Thoracic aorta (tissue), 2 donors: ENCODE results near the gene GALNT17. TPM values are rescaled to one million over a fixed set of nuclear protein-coding genes. Genes with fewer than 3 reads are reported as not detected.

Source experiments
- ATAC-seq: fragments of 150-250 bp; one replicate; pipeline ENCODE4 v1.8.0; 2017; ENCODE audit warnings: low read depth; ENCODE audit not compliant: insufficient number of reproducible peaks, low FRiP score
- DNase-seq: peaks from one replicate; pipeline ENCODE4 v3.0.0-alpha.2; 2020; ENCODE audit warnings: low spot score
- H3K27ac ChIP-seq, 2 donors: fragments of 200-600 bp; sonication (generic); 1 replicate in 1 of 2; 2 replicates in 1 of 2; pipeline ENCODE4 v1.5.1; 2016; ENCODE audit warnings: mild to moderate bottlenecking in 2 of 2, moderate library complexity in 2 of 2
- H3K27me3 ChIP-seq: fragments of 200-600 bp; sonication (generic); replicated peaks from 2 replicates; pipeline ENCODE4 v1.6.0; 2016; ENCODE audit warnings: mild to moderate bottlenecking; ENCODE audit not compliant: insufficient read depth
- H3K36me3 ChIP-seq: fragments of 200-600 bp; sonication (generic); one replicate; pipeline ENCODE4 v1.5.1; 2016
- H3K4me1 ChIP-seq, 2 donors: fragments of 200-600 bp; sonication (generic); 1 replicate in 1 of 2; 2 replicates in 1 of 2; pipeline versions ENCODE4 v1.5.1 to v1.6.0; 2016; ENCODE audit warnings: low read depth in 2 of 2, mild to moderate bottlenecking in 1 of 2; ENCODE audit not compliant: control insufficient read depth in 1 of 2
- H3K4me3 ChIP-seq: fragments of 200-600 bp; sonication (generic); 2 replicates; pipeline ENCODE4 v1.5.1; 2016; ENCODE audit warnings: mild to moderate bottlenecking
- H3K9me3 ChIP-seq: fragments of 200-600 bp; sonication (generic); 2 replicates; pipeline ENCODE4 v1.5.1; 2016
- total RNA-seq, 2 donors: library from RNA; depleted of rRNA; stranded (reverse); fragments of >200 nt; gene quantifications; one replicate each; pipeline versions ENCODE4 v1.1.0 to v1.2.3, GENCODE V29; 2016
- TF ChIP-seq, protein P1 (sequence below): fragments of 200-600 bp; sonication (generic); IDR thresholded peaks from one replicate; pipeline ENCODE4 v1.5.1; 2019; ENCODE audit warnings: antibody characterized with exemption

Gene GALNT17
- total RNA-seq, 2 donors from 2014 or later = 17.6 to 20.8 TPM

DNA sequence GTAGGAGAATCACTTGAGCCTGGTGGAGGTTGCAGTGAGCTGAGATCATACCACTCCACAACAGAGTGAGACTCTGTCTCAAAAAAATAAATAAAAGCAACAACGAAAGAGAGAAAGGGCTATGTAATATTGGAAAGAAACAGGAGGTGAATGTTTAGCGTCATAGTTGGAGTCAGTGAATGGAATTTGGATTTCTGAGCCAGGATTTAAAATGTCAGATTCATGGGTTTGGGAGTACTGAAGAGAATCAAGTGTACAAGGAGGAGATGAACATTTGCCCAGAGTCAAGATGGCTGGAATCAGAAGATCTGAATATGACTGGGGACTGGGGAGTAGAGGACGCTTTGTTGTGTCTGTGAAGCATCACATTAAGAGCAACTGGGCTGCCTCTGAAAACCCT is 366.4 kb downstream of the GALNT17 start:
- ATAC-seq (no peak), DNase-seq (no peak)
- H3K27me3 ChIP-seq = no peaks in the 10 kb centered on the region
- H3K27ac ChIP-seq = no peak overlapping the region
- H3K4me1 ChIP-seq = peaks cover 0 to 14% of the 10 kb centered on the region in 2 donors
- TF ChIP-seq, protein P1, sequence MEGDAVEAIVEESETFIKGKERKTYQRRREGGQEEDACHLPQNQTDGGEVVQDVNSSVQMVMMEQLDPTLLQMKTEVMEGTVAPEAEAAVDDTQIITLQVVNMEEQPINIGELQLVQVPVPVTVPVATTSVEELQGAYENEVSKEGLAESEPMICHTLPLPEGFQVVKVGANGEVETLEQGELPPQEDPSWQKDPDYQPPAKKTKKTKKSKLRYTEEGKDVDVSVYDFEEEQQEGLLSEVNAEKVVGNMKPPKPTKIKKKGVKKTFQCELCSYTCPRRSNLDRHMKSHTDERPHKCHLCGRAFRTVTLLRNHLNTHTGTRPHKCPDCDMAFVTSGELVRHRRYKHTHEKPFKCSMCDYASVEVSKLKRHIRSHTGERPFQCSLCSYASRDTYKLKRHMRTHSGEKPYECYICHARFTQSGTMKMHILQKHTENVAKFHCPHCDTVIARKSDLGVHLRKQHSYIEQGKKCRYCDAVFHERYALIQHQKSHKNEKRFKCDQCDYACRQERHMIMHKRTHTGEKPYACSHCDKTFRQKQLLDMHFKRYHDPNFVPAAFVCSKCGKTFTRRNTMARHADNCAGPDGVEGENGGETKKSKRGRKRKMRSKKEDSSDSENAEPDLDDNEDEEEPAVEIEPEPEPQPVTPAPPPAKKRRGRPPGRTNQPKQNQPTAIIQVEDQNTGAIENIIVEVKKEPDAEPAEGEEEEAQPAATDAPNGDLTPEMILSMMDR = no peak
- no peak overlapping the region for H3K4me3 ChIP-seq
- H3K9me3 ChIP-seq = no peaks in the 10 kb centered on the region
- H3K36me3 ChIP-seq = no peaks in the 10 kb centered on the region

- DNase-seq = no peak
- TF ChIP-seq, protein P1 = no peak
- H3K27me3 ChIP-seq = no peaks in the 10 kb centered on the region
- H3K36me3 ChIP-seq = no peaks in the 10 kb centered on the region
- no peaks in the 10 kb centered on the region for H3K9me3 ChIP-seq
- H3K4me1 ChIP-seq = no peaks in the 10 kb centered on the region
- no peak for ATAC-seq
- no peak overlapping the region for H3K4me3 ChIP-seq
- H3K27ac ChIP-seq = no peak overlapping the region
These were observed 372.9 kb downstream of the GALNT17 start for GRCh38 chr7:71504697-71505441.

GRCh38 chr7:71506822-71507221 is 374.9 kb downstream of the GALNT17 start:
- Histone ChIP-seq H3K27ac (no peak overlapping the region), H3K9me3 (no peaks in the 10 kb centered on the region), H3K27me3 (no peaks in the 10 kb centered on the region), H3K4me1 (no peaks in the 10 kb centered on the region), H3K36me3 (no peaks in the 10 kb centered on the region), H3K4me3 (no peak overlapping the region)
- TF ChIP-seq, protein P1 = no peak
- no peak for ATAC-seq
- DNase-seq = no peak

- no peaks in the 10 kb centered on the region for H3K36me3 ChIP-seq
- no peak overlapping the region for H3K4me3 ChIP-seq
- TF ChIP-seq, protein P1 = no peak
- DNase-seq (no peak), ATAC-seq (no peak)
- H3K27me3 ChIP-seq = no peaks in the 10 kb centered on the region
- no peak overlapping the region for H3K27ac ChIP-seq
- H3K9me3 ChIP-seq = no peaks in the 10 kb centered on the region
- H3K4me1 ChIP-seq = no peaks in the 10 kb centered on the region
These were observed 376.0 kb downstream of the GALNT17 start for GRCh38 chr7:71507680-71508602.

DNA sequence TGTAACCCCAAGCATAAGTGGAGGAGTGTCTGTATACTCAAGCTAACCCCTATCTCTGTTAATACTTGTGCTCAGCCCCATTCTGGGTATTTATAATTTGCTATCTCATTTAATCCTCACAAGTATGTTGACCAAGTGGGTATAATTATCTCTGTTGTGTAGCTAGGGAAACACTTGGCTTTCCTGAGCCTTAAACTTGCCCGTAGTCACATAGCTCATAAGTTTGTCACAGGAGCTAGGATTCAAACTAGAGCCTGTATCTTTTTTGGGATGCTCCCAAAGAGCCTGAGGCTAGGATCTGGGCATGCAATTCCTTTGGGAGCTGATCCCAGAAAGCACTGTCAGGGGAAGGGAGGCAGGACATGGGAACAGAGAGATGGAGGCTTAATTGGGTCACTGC is 377.4 kb downstream of the GALNT17 start:
- Histone ChIP-seq H3K27ac (no peak overlapping the region), H3K4me1 (no peaks in the 10 kb centered on the region), H3K9me3 (no peaks in the 10 kb centered on the region), H3K27me3 (no peaks in the 10 kb centered on the region), H3K36me3 (no peaks in the 10 kb centered on the region), H3K4me3 (no peak overlapping the region)
- DNase-seq (no peak), ATAC-seq (no peak)
- TF ChIP-seq, protein P1 = no peak
